ENCODE results near the gene TCF21. TPM values are rescaled to one million over a fixed set of nuclear protein-coding genes. Genes with fewer than 3 reads are reported as not detected.

TCF21 gene
- total RNA-seq, 1 experiment from 2014 or later, result not detected

DNA sequence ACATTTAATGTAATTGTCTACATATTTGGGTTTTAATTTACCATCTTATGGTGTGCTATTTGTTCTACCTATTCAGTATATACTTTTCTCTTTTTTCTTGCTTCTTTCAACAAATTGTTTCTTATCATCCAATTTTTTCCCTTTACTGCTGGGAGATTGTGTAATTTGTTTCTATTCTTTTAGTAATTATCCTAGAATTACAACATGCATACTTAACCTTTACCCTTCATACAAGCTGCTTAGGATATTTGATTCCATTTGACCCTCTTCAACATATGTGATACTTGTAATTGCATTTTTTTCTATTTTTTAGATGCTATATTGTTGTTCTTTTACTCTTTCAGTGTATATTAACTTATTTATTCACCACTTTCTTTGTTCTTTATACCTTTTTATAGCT lies 49.0 kb downstream of the TCF21 start:
- DNase-seq, result no peak
- Mint-ChIP-seq H3K4me3 (ENCODE audit: low read depth, unreplicated experiment) (no peak overlapping the region), H3K27me3 (ENCODE audit: unreplicated experiment) (no peaks in the 10 kb centered on the region), H3K4me1 (ENCODE audit: low read depth, unreplicated experiment) (no peaks in the 10 kb centered on the region), H3K9me3 (ENCODE audit: low read depth, unreplicated experiment) (peaks cover 4% of the 10 kb centered on the region), H3K27ac (ENCODE audit: unreplicated experiment) (no peak overlapping the region), H3K36me3 (ENCODE audit: insufficient read depth, unreplicated experiment) (no peaks in the 10 kb centered on the region)
- intact Hi-C loops (cut with micrococcal nuclease; ENCODE audit: unreplicated experiment), result no loop called here
- CTCF ChIA-PET, result no interaction called here
- TF ChIP-seq, protein P1, sequence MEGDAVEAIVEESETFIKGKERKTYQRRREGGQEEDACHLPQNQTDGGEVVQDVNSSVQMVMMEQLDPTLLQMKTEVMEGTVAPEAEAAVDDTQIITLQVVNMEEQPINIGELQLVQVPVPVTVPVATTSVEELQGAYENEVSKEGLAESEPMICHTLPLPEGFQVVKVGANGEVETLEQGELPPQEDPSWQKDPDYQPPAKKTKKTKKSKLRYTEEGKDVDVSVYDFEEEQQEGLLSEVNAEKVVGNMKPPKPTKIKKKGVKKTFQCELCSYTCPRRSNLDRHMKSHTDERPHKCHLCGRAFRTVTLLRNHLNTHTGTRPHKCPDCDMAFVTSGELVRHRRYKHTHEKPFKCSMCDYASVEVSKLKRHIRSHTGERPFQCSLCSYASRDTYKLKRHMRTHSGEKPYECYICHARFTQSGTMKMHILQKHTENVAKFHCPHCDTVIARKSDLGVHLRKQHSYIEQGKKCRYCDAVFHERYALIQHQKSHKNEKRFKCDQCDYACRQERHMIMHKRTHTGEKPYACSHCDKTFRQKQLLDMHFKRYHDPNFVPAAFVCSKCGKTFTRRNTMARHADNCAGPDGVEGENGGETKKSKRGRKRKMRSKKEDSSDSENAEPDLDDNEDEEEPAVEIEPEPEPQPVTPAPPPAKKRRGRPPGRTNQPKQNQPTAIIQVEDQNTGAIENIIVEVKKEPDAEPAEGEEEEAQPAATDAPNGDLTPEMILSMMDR (IDR thresholded peaks at IDR 0.05; ENCODE audit: unreplicated experiment), result no peak
- no TSS peak for BruUV-seq (replicated peaks)

DNA sequence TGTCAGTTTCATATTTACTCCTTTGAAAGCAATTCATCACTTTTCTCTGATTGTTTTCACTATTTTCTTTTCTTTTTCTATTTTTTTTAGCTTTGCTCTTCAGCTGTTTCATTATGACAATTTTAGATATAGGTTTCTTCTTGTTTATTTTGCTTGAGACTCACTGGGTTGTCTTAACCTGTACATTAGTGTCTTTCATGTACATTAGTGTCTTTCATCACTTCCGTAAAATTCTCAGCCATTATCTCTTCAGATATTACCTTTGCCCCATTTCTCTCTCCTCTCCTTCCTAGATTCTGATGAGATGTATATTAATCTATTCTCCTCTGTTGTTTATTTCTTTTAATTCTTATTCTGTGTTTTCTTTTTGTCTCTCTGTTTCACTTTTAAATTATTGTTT lies 49.6 kb downstream of the TCF21 start:
- Mint-ChIP-seq H3K36me3 (ENCODE audit: insufficient read depth, unreplicated experiment) (no peaks in the 10 kb centered on the region), H3K4me3 (ENCODE audit: low read depth, unreplicated experiment) (no peak overlapping the region), H3K27ac (ENCODE audit: unreplicated experiment) (no peak overlapping the region), H3K4me1 (ENCODE audit: low read depth, unreplicated experiment) (no peaks in the 10 kb centered on the region), H3K27me3 (ENCODE audit: unreplicated experiment) (no peaks in the 10 kb centered on the region), H3K9me3 (ENCODE audit: low read depth, unreplicated experiment) (peaks cover 4% of the 10 kb centered on the region)
- intact Hi-C loops (cut with micrococcal nuclease; ENCODE audit: unreplicated experiment), result no loop called here
- BruUV-seq (replicated peaks), result no TSS peak
- CTCF ChIA-PET, result no interaction called here
- TF ChIP-seq, protein P1 (IDR thresholded peaks at IDR 0.05; ENCODE audit: unreplicated experiment), result no peak
- DNase-seq, result no peak

DNA sequence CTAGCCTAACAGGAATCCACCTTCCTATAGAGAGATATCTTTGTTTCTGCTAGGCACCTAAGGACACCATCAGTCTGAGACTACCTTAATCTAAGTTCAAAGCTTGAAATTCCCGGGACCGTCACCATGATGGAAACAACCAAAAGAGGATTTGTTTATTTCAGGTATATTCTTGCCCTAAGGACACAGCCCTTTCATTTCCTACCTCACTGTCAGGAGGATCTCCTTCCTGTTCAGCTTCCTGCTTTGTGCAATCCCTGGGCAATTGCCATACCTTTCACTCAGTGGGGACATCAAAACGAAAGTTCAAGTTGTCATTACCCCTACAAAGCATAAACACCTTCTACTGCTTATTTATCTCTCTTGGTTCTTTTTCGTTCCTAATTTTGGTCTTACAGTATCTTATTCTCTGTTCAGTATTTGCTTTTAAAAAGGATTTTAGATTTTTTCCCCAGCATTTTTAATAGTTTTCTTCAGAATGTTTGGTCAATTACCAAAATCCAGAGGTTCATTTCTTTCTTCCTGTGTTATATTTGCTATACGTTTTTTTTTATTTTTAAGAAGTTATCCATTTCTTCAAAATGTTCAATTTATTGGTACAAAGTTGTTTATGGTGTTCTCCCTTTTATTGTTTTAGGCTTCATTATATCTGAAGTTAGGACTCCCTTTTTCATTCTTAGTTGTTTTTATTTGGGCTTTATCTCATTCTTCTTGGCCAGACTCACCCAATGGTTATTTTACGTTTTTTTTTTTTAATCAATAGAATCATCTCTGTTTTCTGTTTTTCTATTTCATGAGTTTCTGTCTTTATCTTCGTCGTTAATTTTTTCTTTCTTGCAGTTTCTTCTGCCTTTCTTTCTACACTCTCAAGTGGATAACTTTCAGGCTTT lies 51.1 kb downstream of the TCF21 start:
- CTCF ChIA-PET, result no interaction called here
- Mint-ChIP-seq H3K36me3 (ENCODE audit: insufficient read depth, unreplicated experiment) (no peaks in the 10 kb centered on the region), H3K9me3 (ENCODE audit: low read depth, unreplicated experiment) (peaks cover 4% of the 10 kb centered on the region), H3K4me3 (ENCODE audit: low read depth, unreplicated experiment) (no peak overlapping the region), H3K27me3 (ENCODE audit: unreplicated experiment) (no peaks in the 10 kb centered on the region), H3K4me1 (ENCODE audit: low read depth, unreplicated experiment) (no peaks in the 10 kb centered on the region), H3K27ac (ENCODE audit: unreplicated experiment) (no peak overlapping the region)
- intact Hi-C loops (cut with micrococcal nuclease; ENCODE audit: unreplicated experiment), result no loop called here
- TF ChIP-seq, protein P1 (IDR thresholded peaks at IDR 0.05; ENCODE audit: unreplicated experiment), result no peak
- BruUV-seq (replicated peaks), result no TSS peak
- DNase-seq, result no peak

Other genes starting within 250 kb of the TCF21 start
- gene TBPL1, start 64.1 kb downstream of the TCF21 start, total RNA-seq (2022), result 31.5 and 35.8 TPM in 2 replicates
- gene SLC2A12, start 163.5 kb downstream of the TCF21 start, total RNA-seq (2022), result 12.7 and 15.8 TPM in 2 replicates

Measured in Calu3 (cell line).